ENCODE data around the gene MCC.

GRCh38 chr5:113215401-113216060 lies 272.7 kb downstream of the MCC start:
- TF ChIP-seq CTCF (IDR thresholded peaks at IDR 0.05; ENCODE audit: insufficient read depth, low read length, poor library complexity, severe bottlenecking) (no peak), EZH2phosphoT487 (conservative IDR thresholded peaks at IDR 0.05; ENCODE audit: low read length) (no peak)
